GM12878 (cell line): ENCODE results near the gene CBX8.

ENCODE experiments used
- ASH2L ChIP-seq: fragments of 300-600, 200-600 bp; sonication (generic); IDR thresholded peaks from 2 replicates; pipeline ENCODE4 v1.6.1; 2017; ENCODE audit warnings: low read depth, mild to moderate bottlenecking, borderline replicate concordance
- CHD1 ChIP-seq: IDR thresholded peaks from 2 replicates; pipeline ENCODE4 v1.6.1; 2012; ENCODE audit warnings: low read depth, low read length, improper control_type of control experiment
- CREB1 ChIP-seq: IDR thresholded peaks from 2 replicates; pipeline ENCODE4 v1.6.1; 2012; ENCODE audit warnings: low read depth, mild to moderate bottlenecking, inconsistent platforms
- CTCF ChIP-seq, 3 experiments: IDR thresholded peaks in 2 of 3; conservative IDR thresholded peaks in 1 of 3; 2 replicates each; pipeline ENCODE4 v1.5.1; 2011; ENCODE audit warnings: low read depth in 3 of 3, low read length in 3 of 3, mild to moderate bottlenecking in 3 of 3, control low read depth in 2 of 3, moderate library complexity in 2 of 3, inconsistent platforms in 1 of 3, mixed read lengths in 1 of 3; ENCODE audit not compliant: control insufficient read depth in 2 of 3, insufficient read depth in 1 of 3; ENCODE audit errors: extremely low read depth in 1 of 3
- FOXM1 ChIP-seq: IDR thresholded peaks from 2 replicates; pipeline ENCODE4 v1.6.1; 2012; ENCODE audit warnings: low read depth, mild to moderate bottlenecking, inconsistent platforms, low read length, moderate library complexity
- HDAC6 ChIP-seq: fragments of 200-600 bp; sonication (generic); IDR thresholded peaks from one replicate; pipeline ENCODE4 v1.8.0; 2017; ENCODE audit warnings: antibody characterized with exemption; ENCODE audit not compliant: unreplicated experiment
- NR2C2 ChIP-seq: IDR thresholded peaks from 2 replicates; pipeline ENCODE4 v1.6.1; 2011; ENCODE audit warnings: borderline replicate concordance, low read depth; ENCODE audit not compliant: control insufficient read depth, insufficient read length
- POLR2A ChIP-seq: IDR thresholded peaks from 2 replicates; pipeline ENCODE4 v1.6.1; 2011; ENCODE audit warnings: low read depth, mild to moderate bottlenecking, low read length
- POLR2AphosphoS5 ChIP-seq: IDR thresholded peaks from 2 replicates; pipeline ENCODE4 v1.6.1; 2011; ENCODE audit warnings: mild to moderate bottlenecking, low read length, inconsistent platforms

GRCh38 chr17:79746889-79747507, 49.9 kb downstream of the CBX8 start:
- TF ChIP-seq ASH2L (no peak), CTCF (IDR thresholded peaks at IDR 0.05 in 2 of 3, conservative IDR thresholded peaks at IDR 0.05 in 1 of 3; ENCODE audit: control insufficient read depth in 2 of 3, extremely low read depth in 1 of 3, insufficient read depth in 1 of 3, low read depth in 3 of 3, low read length in 3 of 3) (no peak), NR2C2 (no peak), POLR2AphosphoS5 (no peak), FOXM1 (no peak), HDAC6 (no peak), POLR2A (no peak), CHD1 (no peak), CREB1 (no peak)
